HG02870 (cell line): ENCODE data around the gene EXOC3.

Experiments used
- ATAC-seq: cut with Tn5 transposase; IDR thresholded peaks from one replicate; pipeline ENCODE4 v1.9.1; 2021; ENCODE audit warnings: mild to moderate bottlenecking, moderate library complexity; ENCODE audit not compliant: unreplicated experiment

EXOC3 gene

DNA sequence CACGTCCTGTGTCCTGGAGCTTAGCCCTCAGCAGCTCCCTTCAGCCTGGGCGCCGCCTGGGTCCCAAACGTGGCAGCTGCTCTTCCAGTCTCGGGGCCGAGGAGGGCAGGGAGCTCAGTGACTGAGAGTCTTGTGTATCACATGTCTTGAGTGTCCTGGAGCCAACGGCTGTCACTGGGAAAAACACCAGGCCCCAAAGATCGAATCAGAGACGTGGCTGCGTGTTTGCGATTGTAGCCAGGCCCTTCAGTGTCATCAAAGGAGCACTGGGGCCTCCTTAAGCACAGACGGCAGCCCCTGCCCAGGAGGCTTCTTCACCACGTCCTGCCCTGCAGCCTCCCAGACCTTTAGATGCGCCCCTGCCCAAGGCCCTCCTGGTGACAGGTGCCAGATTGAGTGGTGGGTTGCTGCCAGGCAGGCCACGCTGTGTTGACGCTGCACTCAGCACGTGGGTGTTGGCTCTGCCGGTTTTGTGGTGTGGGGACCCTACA lies 5.7 kb upstream of the EXOC3 start:
- no peak for ATAC-seq

DNA sequence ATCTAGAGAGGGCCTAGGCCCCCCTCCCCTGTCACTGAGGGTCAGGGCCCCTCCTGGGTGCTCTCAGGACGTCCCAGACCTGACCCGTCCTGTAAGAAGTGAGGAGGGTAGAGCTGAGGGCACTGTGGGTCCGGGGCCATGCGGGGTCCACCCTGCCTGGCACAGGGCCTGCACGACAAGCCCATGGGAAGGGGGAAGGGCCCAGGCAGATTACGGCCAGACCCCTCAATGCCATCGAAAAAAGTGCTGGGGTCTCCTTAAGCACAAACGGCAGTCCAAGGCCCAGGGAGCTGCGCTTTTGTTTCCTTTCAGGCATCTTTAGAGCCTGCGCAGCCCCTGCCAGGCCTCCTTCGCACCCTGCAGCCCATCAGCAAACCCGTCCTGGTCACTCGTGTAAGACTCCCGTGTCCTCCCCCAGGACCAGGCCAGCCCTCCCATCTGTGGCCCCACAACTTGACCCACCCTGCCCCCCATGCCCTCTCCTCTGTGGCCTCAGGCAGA lies 4.4 kb upstream of the EXOC3 start:
- ATAC-seq = no peak

DNA sequence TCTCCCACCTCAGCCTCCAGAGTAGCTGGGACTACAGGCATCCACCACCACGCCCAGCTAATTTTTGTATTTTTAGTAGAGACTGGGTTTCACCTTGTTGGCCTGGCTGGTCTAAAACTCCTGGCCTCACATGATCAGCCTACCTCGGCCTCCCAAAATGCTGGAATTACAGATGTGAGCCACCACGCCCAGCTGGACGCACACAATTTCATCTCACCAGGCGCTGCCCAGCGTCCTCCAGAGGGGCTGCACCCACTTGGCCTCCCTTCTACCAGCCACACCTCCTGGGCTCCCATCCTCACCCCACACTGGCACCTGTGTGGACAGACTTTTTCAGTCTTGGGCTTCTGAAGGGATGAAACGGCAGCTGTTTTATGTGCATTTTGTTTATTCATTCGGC lies 3.8 kb upstream of the EXOC3 start:
- no peak for ATAC-seq

DNA sequence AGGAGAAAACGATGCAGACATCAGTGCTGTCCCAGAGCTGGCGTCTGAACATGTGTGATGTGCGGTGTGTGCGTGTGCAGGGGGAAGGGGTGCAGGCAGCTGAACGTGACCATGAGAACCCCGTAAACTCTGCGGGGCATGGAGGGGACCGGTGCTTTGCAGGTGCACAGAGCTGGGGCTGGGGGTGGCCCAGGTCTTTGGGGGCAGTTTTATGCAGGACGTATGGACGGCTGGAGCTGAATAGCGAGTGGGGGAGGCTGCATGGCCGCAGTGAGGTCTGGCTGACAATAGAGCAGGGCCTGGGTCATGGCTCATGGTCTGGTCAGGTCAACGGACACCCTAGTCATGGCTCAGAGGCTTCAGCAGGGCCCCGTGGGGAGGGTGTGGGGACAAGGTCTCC lies 3.3 kb upstream of the EXOC3 start:
- ATAC-seq = no peak

DNA sequence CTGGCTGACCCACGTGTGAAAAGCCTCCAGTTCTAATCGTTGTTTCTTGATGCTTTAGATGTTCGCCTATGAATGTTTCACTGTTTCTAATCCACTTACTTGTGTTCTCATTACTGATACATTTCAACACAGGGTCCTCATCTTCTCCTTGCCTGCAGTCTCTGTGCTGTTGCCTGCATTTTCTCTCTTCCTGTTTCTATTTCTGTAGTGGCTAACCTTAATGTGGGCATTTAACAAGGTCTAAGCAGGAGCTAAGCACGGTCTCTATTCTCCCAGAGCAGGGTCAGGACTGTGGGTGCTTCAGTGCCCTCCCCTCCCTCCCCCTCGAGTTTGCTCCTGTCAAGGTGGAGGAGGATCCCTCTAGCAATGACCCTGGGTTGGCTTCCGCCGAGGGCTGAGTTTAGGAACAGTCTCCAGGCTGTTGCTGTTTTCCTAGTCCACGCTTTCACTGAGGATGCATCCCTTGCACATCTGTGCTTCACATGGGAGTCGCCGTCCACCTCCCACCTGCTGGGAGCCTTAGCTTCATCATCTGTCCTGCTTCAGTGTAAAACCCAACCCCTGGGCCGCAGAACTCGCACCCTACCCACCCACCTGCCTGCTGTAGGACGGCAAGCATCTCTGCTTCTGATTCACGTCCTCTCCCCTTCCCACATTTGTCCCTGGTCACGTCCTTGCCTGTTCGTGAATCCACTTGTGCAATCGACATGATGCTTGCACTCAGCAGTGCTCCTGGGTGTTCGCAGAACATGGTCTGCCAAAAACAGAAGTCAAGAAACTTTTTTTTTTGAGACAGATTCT lies 2.4 kb upstream of the EXOC3 start:
- ATAC-seq = no peak

DNA sequence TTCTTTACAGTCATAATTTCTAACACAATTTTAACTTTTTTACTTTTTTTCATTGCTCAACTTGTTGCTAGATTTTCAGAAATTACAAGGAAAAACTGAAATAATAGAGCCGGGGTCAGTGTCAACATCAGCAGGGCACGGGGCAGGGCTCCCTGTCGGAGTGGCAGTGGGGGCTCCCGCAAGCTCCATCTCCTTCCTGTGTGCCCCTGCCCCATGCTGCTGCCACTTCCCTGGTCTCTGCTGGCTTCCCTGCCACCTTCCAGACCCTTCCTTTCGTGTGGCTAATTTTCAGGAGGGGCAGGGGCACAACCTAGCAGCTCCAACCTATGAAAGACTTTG lies 1.0 kb upstream of the EXOC3 start:
- no peak for ATAC-seq

DNA sequence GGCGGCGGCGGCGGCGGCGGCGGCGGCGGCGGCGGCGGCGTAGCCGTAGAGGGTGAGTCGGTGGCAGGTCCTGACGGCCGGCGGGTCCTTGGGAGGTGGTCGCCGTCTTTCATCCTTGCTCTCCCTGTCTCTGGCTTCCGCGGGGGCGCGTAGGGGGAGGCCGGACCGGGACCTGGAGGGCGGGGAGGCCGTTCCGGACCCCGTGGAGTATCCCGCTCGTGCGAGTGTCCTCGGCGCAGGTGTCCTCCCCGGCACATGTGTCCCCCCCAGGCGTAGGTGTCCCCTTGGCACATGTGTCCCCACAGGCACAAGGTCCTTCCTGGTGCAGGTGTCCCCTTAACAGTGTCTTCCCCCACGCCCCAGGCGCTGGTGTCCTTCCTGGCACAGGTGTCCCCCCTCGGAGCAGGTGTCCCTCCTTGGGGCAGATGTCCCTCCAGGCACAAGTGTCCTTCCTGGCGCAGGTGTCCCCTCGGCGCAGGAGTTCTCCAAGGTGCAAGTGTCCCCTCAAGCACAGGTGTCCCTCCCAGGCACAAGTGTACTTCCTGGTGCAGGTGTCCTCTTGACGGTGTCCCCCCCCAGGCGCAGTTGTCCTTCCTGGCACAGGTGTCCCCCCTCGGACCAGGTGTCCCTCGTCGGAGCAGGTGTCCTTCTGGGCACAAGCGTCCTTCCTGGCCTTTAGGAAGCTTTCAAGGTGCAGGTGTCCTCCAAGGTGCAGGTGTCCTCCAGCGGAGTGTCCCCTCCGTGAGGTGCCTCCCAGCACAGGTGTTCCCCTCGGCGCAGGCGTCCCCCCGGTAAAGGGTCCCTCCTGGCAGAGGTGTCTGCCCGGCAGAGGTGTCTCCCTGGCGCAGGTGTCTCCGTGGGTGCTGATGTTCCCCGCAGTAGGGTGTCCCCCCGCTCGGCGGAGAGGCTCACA lies 519 bp downstream of the EXOC3 start:
- no peak for ATAC-seq

DNA sequence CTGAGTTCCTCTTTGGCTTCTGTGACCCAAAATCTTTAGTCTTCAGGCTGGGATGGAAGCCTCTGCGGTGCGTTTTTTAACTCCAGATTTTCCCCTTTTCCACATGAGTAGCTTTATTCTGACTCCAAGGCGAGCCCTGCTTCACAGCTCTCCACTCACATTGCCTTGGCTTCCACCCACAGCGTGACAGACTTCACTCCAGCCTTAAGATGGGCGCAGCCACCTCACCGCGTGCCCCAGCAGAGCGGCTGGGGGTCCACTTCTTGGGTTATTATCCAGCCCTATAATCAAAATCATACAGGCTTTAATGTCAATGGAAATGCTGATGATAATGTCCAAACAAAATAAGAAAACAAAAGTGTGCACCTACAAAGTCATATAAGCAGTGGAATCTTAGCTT lies 1.2 kb downstream of the EXOC3 start:
- no peak for ATAC-seq

DNA sequence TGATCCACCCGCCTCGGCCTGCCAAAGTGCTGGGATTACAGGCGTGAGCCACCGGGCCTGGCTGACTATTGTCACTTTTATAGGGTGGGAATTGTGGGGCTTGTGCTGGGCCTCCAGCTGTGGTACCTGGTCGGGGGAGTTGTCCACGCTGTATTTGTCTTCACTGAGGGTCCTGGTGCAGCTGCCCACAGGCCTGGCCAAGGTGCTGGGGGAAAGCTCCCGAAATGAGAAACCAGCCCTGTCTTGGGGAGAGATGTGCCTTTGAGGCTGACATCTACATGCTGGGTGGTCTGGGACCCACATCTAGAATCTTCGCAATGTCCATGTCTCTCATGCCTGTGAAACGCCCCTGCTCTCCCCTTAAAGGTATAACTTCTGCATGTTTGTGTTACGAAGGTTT lies 2.6 kb downstream of the EXOC3 start:
- ATAC-seq = no peak

DNA sequence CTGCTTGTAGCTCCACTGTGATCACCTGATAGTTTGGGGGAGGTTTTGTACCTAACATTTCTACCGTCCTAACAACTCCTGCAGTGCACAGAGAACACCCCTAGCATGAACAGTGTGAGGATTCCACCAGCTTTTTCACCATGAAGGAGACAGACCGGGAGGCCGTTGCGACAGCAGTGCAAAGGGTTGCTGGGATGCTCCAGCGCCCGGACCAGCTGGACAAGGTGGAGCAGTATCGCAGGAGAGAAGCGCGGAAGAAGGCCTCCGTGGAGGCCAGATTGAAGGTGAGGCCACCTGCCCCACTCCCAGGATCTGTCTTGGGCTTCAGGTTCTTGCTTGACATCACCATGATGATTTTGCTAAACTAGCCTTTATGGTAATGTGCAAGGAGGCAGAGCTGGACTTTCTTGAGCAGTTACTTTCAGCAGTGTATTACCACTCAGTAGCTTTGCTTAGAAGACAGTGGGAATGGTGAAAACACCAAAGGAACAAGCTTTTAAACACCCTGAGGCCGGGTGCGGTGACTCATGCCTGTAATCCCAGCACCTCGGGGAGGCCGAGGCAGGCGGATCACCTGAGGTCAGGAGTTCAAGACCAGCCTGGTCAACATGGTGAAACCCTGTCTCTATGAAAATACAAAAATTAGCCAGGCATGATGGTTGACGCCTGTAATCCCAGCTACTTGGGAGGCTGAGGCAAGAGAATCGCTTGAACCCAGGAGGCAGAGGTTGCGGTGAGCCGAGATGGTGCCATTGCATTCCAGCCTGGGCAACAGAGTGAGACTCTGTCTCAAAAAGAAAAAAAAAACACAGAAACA lies 3.3 kb downstream of the EXOC3 start:
- no peak for ATAC-seq

DNA sequence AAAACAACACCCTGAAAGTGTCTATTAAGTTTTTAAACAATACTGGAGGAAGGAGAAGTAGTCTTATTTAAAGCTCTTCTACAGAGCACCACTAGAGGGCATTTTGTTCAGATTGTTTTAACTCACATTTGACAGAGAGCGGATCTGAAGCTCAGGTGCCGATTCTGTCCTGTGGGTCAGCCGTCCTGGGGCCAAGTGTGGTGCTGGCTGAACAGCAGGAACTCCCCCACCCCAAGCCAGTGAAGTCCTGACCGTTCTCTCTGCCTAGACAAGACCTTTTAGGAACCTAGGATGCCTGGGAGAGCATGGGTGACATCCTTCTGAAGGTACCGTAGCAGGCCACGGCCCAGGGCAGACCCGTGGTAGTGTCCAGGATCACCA lies 3.9 kb downstream of the EXOC3 start:
- no peak for ATAC-seq

DNA sequence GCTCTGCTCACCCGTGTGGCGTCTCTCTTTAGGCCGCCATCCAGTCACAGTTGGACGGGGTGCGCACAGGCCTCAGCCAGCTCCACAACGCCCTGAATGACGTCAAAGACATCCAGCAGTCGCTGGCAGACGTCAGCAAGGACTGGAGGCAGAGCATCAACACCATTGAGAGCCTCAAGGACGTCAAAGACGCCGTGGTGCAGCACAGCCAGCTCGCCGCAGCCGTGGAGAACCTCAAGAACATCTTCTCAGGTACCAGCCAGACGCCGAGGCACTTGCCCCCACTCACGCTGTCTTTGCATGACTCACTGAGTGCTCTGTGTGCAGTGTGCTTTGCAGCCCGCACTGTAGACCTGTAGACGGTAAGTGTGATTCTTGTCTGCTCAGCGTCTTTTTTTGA lies 4.5 kb downstream of the EXOC3 start:
- ATAC-seq = no peak

DNA sequence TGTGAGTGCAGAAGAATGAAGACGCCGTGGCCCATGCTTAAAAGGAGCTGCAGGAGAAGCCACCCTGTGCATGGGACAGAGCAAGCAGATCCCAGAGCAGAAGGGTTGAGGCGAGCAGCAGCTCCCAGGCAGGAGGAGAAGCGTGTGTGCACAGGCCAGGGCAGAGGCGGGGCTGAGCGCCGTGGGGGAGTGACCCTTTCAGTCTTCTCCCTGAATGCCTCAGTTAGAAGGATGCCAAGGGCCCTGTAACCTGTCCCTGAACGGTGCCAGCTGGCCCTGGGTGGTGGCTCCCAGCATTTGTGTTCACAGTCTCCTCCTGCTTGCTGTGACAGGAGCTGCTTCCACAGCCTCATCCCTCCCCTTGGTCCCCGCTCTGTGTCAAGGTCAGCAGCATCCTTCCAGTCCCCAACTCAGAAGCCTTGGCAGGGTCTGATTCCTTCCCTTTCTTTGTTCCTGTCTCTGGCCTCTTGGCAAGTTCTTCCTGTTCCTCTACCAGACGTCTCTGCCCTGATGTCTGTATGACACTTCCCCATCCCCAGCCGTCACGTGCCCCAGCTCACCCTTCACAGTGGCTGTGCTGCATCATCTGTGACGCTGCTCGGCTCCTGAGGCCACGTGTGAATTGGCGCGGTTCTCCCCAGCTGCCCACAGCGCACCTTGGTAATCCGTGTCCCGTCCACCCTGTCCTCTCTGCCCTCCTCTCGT lies 5.2 kb downstream of the EXOC3 start:
- ATAC-seq = no peak

DNA sequence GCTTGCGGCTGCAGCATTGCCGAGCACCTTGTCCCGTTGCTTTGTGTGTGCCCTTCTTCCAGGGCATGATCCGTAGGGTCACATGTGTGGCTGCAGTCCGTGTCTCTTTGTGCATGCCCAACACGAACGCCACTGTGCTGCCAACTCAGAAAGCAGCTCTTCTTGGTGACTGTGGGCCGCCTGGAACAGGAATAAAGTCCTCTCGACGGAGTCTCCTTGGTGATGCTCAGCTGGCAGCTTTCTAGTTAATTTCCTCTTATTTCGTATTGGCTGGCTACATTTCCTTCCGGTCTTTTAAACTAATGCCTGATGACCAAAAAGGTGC lies 5.8 kb downstream of the EXOC3 start:
- ATAC-seq = no peak

DNA sequence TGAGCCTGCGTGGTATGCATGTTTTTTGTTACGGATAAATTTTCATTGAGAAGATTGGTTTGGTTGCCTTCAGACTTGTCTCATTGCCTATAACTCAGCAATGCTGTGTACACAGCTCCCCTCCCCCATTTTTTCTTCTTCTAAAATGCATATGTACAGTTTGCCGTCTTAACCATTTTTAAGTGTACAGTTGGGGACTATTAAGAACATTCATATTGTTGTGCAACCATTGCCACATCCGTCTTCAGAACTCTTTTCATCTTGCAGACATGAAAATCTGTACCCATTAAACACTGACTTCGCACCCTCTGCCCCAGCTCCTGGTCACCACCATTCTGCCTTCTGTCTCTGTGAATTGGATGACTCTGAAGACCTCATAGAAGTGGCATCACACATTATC lies 6.2 kb downstream of the EXOC3 start:
- ATAC-seq = no peak

DNA sequence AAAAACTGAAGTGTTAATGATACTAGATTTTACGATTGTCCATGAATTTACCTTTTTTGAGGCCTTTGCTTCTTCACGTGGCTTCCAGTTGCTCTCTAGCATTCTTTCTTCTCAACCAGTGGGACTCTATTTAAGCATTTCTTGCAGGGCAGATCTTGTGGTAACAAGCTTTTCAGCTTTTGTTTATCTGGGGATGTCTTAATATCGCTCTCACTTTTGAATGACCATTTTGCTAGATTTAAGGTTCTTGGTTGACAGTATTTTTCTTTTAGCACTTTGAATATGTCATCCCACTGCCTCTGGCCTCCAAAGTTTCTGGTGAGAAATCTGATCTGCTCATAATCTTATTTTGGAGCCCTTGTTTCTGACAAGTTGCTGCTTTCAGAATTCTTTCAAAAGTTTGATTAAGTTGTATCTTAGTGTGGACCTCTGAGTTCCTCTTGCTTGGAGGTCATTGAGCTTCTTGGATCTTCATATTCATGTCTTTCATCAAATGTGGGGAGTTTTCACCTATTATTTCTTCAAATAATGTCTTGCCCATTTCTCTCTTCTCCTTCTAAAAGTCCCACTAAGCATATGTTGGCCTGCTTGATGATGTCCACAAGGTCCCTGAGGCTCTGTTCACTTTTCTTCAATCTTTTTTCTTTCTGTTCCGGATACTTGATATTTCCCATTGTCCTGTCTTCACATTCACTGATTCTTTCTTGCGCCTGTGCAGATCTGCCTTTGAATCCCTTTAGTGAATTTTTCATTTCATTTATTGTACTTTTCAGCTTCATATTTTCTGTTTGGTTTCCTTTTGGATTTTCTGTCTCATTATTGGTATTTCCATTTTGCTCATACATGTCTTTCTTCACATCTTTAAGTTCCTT lies 8.8 kb downstream of the EXOC3 start:
- no peak for ATAC-seq

DNA sequence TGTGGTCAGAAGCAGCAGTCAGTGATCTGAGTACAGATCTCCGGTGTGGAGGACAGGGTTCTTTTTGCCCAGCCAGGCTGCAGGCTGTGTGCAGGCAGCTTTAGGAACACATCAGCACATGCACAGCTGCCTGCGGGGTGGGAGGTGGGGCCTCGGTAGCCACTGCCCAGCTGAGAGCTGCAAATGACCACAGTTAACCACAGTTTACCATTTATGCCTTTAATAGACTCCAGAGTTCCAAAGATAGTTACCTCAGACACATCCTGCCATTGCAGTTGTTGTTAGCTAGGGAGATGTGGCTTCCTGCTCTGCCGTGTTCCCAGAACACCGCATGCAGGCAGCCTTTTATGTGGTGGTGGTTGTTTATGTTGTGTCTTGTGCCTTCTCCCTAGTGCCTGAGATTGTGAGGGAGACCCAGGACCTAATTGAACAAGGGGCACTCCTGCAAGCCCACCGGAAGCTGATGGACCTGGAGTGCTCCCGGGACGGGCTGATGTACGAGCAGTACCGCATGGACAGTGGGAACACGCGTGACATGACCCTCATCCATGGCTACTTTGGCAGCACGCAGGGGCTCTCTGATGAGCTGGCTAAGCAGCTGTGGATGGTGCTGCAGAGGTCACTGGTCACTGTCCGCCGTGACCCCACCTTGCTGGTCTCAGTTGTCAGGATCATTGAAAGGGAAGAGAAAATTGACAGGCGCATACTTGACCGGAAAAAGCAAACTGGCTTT lies 10.2 kb downstream of the EXOC3 start:
- no peak for ATAC-seq

DNA sequence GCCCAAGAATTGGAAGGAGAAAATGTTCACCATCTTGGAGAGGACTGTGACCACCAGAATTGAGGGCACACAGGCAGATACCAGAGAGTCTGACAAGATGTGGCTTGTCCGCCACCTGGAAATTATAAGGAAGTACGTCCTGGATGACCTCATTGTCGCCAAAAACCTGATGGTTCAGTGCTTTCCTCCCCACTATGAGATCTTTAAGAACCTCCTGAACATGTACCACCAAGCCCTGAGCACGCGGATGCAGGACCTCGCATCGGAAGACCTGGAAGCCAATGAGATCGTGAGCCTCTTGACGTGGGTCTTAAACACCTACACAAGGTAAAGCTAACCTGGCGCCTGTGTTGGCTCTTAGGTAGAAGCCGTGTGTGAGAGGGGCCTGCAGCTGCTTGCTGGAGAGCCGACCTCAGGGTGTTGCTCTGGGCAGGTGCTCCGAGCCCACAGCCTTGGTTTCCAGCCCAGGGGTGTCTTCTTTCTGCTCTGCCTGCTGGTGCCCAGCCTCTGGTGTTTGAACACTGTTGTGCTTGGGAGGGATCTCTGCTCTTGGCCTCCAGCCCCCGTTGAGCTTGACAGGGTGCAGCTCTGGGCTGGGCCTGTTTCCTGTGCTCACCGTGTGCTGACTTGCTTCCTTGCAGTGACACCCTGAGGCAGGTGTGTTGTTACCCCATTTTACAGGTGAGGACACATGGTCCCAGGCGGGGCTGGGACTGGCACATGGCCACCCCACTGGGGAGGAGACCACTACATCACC lies 10.9 kb downstream of the EXOC3 start:
- ATAC-seq = no peak
